Stimulated activated CD8-positive, alpha-beta memory T cell treated with anti-CD3 and anti-CD28 coated beads, Interleukin-2, amount 100 ng/mL, for 48 hours (primary cell): ENCODE measurements around the gene SUSD4.
"Not testable (repeated sequence)": the region's sequence is repeated elsewhere in the genome, so short reads cannot be mapped to it uniquely, and the experiment has no call there.

Experiments
- DNase-seq, 2 donors: peaks; one replicate each; pipeline ENCODE4 v3.0.0-alpha.2; 2020; ENCODE audit warnings: low read depth in 2 of 2

SUSD4 gene

DNA sequence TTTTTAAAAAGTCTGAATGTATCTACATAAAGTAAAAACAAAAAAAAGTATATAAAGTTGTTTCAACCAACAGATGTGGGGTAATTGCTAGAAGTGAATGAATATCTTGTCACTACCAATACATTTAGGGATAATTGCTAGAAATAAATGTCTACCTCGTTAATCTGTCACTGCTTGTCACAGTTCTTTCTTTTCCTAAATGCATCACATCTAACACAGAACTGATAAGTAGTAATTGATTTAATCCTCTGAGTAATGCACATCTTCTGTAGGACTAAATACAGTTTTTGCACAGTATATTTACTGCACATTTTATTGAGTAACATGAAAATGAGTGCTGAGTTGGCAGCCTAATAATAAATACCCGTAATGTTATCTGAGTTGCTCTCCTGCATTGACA, 72.2 kb downstream of the SUSD4 start:
- no peak for DNase-seq

DNA sequence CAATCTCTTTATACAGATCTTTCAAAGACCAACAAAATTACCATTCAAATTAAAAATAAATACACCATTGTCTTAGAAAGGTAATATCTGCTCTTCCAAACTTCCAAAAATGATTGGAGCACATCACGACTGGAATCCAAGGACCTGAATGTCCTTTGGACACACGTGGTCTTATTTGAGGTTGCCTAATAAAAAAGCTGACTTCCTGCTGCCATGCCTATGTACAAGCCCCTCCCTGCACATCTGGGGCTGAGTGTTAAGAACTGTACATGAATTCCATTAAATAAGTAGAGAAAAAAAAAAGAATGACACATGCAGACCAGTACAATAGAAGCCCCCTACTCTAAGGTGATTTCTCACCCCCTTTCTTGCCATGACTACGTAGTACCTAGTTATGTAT, 73.6 kb downstream of the SUSD4 start:
- DNase-seq, result no peak

DNA sequence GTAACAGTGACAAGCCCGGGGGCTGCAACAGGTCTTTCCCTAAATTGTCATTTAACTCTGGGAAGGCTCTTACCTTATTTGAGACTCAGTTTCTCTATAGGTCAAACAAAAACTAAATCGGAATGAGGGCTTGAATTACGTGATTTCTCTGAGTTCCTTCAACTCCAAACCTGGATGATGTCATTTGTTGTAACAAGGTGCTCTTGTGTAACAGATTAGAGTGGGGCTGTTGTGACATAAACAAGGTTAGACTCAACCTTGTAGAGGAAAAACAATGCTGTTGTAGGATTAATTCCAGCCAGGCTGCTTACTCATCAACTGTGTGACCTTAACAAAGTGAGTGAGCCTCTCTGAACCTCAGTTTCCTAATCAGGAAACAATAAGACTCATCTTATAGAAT, 74.4 kb downstream of the SUSD4 start:
- DNase-seq, result no peak

DNA sequence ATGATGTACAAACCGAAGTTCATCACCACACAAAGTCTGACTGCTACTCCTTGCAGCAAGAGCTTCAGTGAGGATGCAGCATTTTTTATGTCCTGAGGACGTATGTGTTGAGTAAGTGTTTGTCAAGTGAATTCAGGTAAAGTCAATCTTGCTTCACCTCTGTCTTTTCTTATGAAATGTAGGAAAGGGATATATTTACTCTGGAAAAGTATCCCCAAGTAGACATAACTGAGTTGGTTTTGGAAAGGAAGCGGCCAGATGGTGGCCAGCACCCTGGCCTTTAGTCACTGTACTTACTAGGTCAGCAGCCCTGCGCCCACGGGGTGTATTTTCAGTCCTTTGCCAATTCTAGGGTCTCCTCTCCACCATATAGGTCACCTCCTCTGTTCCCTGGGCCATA, 75.2 kb downstream of the SUSD4 start:
- DNase-seq, result no peak

DNA sequence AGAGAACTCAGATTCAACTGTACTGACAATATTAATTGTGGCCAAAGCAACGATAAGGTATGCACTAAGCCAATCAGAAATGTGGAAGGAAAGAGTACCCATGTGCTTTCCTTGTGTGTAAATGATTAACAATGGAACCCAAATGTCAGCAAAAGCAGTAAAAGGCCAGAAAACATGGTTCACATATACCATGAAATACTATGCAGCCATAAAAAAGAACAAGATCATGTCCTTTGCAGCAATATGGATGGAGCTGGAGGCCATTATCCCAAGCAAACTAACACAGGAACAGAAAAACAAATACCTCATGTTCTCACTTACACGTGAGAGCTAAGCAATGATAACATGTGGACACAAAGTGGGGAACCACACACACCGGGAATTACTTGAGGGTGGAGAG, 78.5 kb downstream of the SUSD4 start:
- no peak for DNase-seq

DNA sequence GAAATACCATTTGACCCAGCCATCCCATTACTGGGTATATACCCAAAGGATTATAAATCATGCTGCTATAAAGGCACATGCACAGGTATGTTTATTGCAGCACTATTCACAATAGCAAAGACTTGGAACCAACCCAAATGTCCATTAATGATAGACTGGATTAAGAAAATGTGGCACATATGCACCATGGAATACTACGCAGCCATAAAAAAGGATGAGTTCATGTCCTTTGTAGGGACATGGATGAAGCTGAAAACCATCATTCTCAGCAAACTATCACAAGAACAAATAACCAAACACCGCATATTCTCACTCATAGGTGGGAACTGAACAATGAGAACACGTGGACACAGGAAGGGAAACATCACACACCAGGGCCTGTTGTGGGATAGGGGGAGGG, 80.3 kb downstream of the SUSD4 start:
- DNase-seq, result not testable (repeated sequence)

DNA sequence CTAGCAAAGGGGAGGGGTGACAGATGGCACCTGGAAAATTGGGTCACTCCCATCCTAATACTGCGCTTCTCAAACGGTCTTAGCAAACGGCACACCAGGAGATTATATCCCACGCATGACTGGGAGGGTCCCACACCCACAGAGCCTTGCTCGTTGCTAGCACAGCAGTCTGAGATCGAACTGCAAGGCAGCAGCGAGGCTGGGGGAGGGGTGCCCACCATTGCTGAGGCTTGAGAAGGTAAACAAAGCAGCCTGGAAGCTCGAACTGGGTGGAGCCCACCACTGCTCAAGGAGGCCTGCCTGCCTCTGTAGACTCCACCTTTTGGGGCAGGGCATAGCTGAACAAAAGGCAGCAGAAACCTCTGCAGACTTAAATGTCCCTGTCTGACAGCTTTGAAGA, 85.7 kb downstream of the SUSD4 start:
- not testable (repeated sequence) for DNase-seq

DNA sequence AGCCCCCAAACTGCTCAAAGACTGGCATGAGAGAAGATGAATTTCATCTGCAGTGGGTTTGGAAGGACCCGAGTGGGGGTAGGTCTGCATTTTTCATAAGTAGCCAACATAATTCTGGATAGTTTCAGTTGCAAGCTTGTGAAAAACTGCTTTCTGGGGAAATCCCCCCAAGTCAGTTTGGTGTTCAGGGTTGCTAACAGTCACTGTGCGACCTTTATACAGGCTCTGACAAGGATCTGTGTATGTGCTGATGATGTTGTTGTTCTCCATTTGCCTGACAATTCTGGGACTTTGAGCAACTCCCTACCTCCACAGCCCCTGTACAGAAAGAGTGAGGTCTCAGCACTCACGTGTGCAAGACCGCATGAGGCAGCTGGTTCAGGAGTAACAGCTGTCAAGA, 87.9 kb downstream of the SUSD4 start:
- DNase-seq, result no peak

DNA sequence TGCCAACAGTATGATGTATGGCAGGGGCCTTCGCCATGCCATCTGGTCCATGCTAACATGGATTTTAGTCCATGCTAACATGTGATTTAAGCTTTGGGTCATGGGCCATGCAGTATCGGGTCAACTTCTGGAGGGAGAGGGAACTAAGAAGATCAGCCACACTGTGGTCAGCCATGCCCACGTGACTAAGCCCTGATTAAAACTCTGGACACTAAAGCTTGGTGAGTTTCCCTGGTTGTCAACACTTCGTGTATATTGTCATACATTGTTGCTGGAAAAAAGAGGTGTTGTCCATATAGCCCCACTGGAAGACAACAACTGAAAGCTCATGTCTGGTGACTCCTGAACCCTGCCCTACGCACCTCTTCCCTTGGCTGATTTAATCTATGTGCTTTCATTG, 90.5 kb downstream of the SUSD4 start:
- no peak for DNase-seq

DNA sequence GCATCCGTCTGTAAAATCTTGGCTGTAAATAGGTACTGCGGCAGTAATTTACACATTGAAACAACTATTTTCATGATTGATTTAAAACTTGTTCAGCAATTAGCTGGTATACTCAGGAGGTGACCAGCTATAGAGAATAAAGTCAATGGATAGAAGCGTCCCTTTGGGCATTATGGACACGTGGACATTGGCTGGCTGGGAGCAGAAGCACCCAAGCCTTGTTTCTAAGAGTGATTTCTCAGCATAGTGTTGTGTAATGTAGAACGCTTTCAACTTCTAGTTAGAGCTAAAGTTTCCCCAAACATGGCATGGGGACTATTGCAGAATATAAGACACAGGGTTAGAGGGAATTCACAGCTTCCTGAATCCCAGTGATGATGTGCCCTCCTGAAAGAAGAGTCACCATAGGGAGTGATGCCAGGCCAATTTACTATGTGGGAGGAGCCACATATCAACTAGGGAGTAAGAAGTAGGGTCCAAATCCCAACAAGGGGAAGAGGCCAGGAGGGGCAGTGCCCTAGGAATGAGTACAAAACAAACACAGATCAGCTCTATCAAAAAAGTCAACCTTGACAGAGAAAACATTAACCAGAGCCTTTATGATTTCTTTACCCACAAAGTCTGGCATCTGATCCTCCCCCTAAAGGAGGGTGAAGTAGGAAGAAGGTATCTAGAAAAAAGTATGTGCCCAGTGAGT, 92.7 kb downstream of the SUSD4 start:
- DNase-seq, result no peak

DNA sequence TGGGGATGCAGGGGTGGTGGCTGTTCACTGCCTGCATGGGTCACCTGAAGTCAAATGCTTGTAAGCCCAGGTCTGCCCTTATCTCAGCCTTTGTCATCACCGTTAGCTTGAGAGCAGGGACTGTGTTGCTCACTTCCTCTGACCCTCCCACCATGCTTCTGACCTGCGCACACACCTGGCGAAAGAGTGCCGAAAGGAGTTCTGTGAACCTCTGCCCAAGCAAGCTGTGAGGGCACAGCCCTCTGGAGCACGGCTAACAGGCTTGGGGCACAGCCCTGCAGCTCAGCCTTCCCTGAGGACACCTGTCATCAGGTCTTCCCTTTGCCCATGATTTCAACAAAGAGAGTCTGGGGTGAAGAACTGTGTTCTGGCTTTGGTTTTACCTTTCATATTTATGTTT, 93.8 kb downstream of the SUSD4 start:
- no peak for DNase-seq

DNA sequence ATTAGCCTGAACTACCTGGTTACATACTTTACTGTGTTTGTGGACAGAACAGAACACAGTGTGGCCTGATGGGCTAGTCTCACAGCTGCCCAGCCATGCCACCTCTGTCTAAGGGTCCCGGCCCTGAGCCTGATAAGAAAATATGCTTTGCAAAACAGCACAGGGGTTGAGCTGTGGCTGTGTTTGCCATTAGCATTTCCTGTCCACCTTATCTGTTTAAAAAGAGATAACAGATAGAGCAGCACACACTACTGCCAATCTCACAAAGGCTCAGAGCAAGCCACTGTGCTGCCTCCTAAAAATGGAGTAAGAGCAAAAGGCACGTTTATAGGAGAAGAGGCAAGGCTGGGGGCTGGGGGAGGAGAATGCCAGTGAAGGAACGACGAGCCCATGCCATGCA, 95.0 kb downstream of the SUSD4 start:
- DNase-seq, result no peak

DNA sequence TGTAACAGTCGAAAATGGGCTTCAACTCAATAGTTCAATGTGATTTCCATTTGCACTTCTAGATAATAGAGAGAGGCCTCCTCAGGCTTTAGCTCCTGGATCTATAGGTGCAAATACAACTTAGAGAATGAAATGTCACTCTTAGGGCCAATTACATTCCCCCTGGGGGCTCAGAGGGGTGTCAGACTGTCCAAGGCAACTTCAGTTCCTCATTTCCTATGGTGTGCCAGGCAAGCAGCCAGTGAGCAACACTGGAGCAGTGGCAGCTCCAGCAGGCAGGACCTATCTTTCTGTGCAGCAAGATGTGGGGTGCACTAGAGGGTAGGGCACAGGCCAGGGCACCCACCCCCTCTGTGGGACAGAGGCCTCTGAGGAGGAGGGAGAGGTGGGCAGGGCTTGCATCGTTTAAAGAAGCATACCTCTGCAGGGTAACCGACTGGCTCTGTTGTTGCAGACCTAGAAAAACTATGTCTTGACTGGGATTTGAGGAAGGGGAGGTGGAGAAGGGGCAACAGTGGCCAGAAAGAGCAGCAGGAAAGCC, 97.3 kb downstream of the SUSD4 start:
- no peak for DNase-seq

DNA sequence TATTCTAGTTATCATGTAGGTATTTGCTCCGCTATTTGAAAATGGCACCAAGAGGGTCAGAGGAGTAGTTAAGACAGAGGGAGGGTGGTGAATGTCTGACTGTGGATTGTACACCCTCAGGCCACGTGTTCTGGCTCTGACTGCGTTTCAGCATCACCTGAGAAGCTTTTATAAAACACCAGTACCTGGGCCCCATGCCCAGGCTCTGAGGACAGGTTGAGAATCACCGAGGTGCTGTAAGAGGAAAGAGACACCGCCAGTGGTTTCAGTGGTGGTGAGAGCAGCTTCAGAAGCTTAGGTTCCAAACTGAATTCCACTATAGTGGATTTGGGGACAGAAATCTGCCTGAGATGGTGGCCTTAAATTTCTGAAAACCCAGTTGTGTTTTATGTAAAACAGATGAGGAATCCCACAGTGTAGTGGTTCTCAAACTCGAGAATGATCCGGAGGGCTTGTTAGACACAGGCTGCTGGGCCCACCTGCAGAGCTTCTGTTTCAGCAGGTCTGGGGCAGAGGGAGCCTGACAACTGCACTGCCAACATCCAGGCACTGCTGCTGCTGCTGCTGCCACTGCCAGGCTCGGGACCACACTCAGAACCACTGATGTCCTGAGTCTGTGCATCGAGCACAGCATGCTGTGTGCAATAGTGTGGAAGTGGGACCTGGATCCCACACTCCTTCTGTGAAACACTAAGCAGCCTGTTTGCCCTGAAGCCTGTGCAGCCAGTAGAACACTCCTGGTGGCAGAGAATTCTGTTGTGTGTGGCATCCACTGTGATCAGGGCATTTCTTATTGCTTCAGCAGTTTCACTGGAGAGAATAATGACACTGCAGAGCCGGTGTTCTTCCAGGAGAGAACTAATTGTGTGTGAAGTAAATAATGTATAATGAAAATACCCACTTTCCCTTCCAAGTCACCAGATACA, 98.7 kb downstream of the SUSD4 start:
- no peak for DNase-seq

DNA sequence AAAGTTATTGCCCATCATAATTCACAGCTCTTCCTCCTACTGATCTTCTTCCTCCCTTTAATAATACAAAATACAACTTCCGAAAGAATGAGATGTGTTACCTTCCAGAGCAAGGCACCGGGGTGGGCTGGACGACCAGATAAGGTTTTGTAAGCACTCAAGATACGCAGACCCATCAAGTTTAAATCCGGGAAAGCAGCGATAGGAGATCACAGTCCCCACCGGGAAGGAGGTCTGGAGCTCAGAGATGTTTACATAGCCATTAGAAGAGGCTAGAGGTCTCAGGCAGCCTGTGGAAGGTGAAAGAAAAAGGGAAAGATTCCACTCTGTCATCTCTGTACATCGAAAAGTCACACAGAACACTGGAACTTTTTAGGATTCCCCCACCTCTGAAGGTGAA, 99.4 kb downstream of the SUSD4 start:
- no peak for DNase-seq

DNA sequence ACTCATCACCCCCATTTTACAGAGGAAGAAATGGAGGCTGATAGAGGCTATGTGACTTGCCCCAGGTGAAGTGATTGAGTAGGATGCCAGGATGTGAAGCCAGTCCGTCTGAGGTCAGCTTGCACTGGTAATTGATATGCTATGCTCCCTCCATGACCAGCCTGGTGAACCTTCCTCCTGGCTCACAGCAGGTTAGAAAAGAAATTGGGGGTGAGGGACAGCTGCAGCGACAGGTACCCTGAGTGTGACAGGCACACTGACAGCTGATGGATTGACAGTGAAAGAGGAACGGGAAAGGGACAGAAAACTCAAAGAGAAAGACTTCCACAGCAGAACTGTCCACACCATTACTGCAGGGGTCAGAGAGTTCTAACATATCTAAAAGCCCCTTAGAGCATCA, 102.1 kb downstream of the SUSD4 start:
- no peak for DNase-seq

DNA sequence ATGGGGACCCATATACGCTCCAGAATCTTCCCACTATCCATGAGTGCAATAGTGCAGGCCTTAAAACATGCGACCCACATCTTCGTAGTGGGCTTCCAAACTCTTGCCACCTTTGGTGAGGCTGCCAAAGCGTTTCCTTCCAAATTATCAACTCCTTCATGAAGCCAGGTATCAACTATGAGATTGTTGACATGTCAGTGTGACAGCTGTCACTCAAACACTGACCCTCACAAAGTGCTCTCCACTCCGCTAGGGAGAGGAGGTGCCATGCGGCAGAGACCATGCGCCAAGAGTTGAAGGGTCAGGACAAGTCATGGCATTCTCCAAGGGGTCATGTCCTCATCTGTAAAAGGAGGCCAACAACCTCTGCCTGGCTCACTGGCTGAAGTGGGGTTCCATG, 103.3 kb downstream of the SUSD4 start:
- no peak for DNase-seq

DNA sequence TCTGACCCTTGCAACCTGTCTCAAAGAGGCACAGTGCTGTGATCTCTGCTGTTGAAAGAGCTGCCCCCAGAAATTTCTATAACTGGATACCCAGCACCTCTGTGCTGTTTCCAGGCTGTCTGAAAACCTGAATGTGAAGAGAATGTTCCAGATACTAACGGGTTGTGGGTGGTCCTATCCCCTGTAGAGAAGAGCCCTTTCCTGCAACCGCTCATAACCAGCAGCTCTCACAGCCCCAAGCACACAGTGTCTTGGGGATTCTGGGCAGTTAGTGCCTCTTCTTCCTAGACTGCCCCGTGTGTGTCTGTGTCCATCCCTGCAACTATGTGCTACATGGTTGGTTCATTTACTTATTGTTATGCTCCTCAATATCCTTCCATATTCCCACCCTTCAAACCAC, 104.5 kb downstream of the SUSD4 start:
- DNase-seq, result no peak

DNA sequence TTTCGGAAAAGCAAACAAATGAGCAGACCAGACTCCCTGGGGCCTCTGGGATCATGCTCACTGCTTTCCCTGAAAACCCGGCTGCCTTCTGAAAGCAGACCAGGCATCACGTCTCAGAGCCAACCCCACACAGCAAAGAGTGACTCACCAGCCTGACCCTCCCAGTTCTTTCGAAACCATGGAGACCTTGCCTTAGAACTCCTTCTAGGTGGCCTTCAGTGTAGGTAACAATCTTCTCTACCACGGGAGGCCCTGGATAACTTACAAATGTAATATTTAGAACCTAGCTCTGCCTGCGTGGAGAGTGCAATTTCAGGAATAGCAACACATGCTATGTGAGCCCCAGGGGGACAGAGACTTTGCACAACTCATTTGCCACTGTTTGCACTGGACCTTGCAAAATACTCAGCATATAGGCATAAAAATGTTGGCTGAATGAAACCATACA, 105.2 kb downstream of the SUSD4 start:
- no peak for DNase-seq

DNA sequence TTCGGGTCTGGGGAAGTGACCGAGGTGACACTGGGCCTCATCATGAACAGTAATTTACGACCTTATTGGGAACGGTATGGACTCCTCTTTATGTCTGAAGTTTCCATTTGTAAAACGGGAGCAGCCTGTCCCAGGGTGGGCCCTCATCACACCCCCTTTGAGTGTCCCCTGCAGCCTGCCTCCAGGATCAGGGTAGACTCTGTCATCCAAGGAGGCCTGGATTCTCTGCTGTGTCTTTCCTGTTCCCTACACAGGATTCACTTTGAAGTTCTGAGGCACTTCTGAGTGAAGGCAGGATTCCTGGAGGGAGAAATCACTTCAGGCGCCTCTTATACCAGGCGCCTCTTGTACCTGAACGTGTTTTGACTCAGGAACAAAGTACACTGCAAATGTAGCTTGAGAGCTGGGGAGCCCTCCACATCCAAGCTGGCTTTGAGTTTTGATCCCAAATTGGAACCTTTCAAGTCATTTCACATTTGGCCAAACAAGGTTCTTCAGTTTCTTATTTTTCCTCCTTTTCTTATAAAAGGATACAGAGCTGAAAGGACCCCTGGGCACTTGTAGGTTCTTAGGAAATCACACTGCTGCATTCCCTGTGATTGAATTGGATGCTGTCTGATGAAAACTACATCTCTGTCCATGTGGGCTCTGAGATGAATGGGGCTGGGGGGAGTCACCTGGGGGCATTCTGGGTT, 106.0 kb downstream of the SUSD4 start:
- DNase-seq, result no peak

DNA sequence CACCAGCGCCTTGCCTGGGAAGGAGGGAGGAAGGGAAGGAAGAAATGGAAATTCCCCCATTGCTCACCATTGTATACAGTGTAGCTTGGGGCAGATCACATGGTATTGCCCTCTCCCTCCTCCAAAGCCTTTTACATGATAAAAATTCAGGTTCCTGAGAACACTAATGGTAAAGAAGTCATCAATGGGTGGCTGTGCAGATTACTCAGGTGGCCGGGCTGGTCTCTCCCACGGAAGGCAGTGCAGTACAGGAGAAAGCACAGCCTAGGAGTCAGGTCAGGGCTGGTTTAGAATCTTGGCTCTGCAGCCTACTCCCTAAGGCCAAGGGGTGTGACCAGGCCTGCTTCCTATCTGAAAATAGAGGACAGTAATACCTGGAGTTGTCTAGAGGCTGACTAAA, 107.9 kb downstream of the SUSD4 start:
- DNase-seq, result no peak

DNA sequence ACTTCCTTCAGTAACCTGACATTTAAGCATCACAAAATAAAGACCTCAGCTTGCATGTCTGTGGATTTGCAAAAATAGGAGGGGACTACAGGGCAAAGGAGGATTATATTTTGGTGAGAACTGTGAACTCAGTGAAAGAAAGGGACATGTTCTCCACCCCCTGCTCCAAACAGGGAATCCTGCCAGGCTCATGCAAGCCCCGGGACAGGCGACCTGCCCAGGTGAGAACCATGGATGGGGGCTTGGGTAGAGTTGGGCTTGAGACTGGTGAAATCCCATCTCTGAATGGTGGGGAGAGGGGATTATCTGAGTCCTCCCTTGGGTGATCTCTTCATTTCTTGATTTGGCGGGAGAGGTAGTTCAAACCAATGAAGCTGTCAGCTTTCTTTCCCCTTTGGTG, 110.1 kb downstream of the SUSD4 start:
- DNase-seq, result no peak
